GM21360 (cell line): ENCODE data around the gene ACOT9.
A peak's percentile ranks its signal among the peaks of the same experiment; 100 is the strongest.
"Not testable (repeated sequence)": the region's sequence is repeated elsewhere in the genome, so short reads cannot be mapped to it uniquely, and the experiment has no call there.

Source experiments
- ATAC-seq: cut with Tn5 transposase; IDR thresholded peaks from one replicate; pipeline ENCODE4 v1.9.1; 2021; ENCODE audit warnings: mild to moderate bottlenecking, moderate library complexity; ENCODE audit not compliant: unreplicated experiment

ACOT9 gene

DNA sequence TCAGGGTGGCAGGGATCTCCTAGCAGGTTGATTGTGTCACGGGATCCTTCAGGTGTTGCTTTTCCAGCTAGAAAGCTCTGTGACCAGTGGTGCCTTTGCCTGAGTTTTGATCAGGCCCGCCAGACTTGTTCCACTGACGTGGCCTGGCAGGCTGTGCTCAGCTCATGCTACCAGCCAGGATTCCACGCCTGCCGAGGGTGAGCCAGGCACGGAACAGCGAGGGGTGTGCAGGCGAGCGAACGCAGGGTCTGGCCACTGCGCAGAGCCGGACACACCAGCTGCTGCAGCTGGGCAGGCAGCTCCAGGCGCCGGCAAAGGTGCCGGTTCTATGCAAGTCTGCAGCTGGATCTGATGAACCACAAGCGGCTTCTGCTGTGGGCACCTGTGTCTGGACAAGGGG lies 22.8 kb upstream of the ACOT9 start:
- no peak for ATAC-seq

DNA sequence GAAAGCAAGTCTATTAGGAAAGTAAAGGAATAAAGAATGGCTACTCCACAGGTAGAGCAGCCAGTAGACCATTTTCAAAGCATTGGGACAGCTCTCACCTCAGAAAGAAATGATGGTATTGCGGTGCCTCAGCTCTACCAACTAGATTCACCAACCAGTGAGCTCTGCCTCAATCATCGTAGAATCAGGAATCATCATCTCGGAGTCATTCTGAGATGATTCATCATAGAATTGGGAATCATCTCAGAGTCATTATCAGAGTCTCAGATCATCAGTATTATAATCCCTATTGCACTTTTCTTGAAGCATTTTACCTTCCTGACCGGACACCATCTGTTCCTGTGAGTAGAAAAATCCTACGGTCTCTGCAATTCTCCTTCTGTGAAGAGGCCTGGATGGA lies 22.4 kb upstream of the ACOT9 start:
- no peak for ATAC-seq

DNA sequence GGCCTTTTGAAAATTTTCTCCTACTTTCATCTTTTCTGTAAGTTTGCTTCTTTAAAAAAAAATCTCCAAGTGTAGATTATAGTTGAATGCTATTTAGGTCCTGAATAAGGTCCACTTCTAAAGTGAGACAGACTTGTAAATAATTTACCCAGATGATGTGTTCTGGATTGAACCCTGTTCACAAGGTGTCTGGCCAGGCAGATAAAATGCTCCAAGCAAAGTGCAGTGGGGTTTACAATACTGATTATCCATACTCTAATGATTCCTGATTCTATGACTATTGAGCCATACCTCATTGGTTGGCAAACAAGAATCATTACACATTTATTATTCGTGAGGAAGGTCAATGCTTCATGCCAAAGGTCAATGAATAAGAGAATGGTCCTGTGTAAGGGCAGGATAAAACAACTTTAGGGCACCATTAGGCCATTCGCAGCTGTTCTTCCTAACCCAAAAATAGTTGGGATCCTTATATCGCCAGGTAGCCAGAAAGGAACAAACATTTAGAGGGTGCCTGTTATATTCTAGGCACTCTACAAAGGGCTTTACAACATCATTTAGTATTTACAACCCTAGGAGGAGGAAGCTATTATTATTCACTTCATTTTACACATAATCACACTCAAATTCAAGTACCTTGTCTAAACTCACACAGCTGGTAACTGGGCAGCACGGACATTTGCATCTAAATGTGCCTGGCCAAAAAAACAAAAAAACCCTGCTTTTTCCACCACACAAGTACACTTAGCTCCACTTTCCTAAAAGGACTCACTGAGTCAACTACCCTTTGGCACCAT lies 21.3 kb upstream of the ACOT9 start:
- ATAC-seq, result no peak

DNA sequence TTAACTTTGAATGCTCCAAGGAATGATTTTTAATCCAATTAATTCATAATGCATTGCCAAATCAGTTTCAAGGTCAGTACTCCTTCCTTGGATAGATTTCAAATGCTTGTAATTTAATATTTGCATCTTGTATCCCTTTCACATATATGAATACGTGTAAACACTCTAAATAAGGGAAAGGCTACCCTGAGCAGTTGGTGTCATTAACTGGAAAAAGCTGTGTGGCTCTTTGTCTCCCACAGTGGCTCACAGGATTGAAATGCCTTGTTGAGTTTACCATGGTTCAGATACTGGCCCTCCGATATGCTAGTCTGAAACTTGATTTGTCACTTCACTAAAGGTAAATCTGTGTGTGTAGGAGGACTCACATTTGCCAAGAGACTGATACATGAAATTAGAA lies 16.7 kb upstream of the ACOT9 start:
- no peak for ATAC-seq

DNA sequence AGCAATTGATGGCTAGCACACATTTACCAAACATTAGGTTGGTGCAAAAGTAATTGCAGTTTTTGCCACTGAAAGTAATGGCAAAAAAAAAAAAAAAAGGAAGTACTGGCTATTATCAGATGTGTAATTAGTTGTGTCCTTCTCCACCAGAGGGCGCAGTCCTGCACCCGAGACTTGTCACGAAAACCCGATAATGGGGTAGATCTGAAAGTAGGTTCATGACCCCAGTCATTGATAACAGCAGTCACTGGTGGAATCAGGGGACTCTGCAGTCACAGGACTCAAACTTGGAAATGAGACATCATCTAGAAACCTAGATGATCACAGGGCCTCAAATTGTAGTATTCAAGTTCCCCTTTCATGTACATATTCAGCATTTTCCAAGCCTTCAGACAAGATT lies 13.1 kb upstream of the ACOT9 start:
- peak; percentile 86 for ATAC-seq

DNA sequence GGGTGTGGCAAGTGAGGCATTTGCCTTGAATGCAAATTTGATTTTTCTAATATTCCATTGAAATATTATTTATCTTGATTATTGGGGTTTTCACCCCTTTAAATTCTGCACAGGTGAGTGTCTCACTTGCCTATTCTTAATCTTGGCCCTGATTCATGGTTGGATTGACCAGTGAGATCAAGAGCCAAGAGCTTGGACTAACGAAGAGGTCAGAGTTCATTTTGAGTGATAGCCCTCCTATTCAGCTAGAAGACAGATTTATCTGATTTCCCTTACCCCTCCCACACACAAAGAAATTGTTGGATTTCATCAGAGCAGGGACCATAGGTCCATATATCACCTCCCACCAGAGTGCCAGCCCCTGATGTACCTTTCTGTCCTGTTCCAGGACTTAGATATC lies 11.6 kb upstream of the ACOT9 start:
- ATAC-seq, result no peak

DNA sequence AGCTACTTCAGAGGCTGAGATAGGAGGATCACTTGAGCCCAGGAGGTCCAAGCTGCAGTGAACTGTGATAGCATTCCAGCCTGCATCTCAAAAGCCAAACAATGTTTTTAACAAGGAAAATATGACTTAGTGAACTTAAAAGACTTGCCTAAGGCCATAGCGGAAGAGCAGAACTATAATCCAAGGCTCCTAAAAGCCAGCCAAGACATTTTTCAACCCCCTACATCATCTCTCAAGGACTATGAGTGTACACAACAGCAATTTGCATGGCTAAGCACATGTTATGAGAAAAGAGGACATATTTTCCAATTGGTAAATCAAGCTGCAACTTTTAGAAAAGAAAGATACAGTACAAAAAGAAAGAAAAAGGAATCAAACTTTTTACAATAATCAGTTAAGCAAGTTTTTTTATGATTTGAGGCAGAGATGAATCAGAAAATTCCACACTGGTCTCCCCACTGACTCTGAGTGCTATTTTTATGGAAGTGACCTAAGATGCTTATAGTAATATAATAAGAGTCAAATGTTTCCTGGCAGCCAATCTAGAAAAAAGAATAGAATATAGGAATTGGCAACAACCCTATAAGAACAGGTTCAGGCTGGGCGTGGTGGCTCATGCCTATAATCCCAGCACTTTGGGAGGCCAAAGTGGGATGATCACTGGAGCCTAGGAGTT lies 9.8 kb upstream of the ACOT9 start:
- no peak for ATAC-seq

DNA sequence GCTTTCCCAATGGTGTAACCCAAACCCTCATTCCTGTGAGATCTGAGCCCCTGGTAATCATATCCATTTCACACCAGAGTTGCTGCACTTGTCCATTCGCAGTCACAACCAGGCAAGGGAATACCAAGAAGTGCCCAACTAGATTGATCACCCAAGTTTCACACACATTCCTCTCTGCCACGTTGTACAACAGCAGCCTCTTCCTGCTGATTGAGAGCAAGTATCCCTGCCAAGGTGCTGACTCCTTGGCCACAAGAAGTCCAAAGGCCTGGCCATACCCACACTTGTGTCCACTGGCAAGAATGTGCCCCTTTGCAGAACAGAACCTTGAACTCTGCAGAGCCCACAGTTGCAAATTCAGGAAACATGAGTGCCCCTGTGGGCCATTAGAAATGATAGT lies 6.5 kb upstream of the ACOT9 start:
- ATAC-seq, result no peak

DNA sequence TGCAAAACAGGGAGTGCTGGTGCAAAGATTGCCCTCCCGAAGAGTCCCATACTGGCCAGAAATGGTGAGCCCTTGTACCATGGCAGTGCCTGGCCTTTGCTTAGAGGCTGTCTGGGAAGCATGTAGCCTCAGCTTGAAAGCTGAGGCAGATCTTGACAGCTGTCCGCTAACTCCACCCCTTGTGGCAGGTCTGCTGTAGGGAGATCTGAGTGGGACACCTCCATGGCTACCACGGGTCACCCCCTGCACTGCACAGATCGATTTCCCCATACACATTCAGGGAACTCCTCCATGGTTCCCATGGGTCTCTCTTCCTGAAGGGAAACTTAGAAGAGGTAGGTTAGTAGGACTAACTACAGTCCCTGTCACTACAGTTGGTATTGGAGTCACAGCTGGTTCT lies 6.1 kb upstream of the ACOT9 start:
- no peak for ATAC-seq

DNA sequence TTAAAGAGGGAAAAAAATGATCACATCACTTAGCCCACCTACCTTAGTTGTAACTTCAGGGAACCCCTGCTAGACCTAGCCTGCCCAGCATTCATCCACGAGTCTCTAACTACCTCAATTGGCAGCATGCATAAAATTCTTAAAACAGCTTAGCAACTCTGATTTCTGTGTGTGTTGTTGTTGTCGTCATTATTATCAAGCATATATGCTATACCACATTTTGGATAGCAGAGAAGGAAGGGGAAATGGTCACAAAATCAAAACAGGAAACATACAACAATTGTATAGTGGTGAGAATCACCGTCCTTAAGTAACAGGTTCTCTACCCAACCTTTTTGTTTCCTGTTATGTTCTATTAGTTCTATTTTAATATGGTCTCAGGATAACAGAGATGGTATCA lies 2.7 kb upstream of the ACOT9 start:
- no peak for ATAC-seq

DNA sequence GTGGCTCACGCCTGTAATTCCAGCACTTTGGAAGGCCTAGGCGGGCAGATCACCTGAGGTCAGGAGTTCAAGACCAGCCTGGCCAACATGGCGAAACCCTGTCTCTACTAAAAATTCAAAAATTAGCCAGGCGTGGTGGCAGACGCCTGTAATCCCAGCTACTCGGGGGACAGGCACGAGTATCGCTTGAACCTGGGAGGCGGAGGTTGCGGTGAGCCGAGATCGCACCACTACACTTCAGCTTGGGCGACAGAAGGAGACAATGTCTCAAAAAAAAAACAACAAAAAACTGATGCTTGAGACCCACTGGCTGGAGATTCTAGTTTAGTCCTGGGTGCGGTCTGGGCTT lies 521 bp upstream of the ACOT9 start:
- not testable (repeated sequence) for ATAC-seq

DNA sequence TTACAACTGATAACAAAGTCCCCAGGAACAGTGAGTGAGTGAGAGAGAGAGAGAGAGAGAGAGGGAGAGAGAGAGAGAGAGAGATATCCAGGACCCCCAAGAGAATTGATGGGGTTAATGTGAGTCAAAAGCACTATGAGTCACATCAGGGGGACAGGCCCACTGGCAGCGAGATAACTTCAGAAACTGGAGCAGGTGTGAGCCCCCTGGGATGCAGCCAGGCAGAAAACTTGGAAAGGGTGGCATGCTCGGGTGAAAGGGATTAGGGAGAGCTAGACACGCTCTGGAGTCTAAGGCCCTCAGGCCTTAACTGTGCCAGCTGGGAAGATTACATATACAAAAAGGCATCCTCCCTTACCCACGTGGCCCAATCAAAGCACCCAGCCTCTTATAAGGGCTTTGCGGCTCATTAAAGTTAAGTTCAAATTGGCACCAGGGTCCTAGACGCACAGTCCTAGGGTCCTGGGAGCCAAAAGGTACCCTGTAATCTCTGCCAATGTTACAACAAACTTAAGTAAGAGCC lies 841 bp downstream of the ACOT9 start:
- ATAC-seq, result no peak

DNA sequence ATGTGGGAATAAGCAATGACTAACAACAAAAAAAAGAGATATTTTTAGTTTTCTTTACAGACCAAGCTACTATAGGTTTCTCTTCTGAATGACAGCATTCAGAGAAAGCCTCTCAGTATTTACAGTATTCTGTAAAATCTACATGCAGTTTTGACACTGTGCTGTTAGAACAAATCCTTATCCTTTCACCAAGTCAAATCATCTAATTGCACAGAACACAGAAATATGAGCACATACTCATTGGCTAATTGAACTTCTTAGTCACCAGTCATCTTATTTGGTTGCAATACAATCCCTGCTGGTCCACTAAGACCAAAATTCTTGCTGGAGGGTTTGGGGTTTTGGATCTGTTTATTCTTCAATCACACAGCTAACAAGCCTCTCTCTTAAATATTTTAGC lies 5.7 kb downstream of the ACOT9 start:
- no peak for ATAC-seq

DNA sequence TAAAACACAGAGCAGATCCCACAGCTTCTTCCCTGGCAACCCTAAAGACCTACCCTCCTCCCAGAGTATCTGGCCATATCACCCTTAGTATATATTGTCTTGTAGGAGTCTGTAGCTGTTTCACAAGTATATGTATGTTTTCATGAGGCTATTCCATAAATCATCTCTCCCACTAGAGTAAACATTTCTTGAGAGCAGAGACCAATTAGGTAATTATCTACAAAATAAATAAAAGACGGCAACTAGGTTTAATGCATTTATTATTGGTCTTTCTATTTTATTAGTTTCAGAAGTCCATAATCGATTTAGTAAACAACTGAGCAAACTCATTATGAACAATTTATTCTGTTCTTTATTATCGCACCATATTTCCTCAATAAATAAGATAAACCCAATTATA lies 7.0 kb downstream of the ACOT9 start:
- no peak for ATAC-seq

DNA sequence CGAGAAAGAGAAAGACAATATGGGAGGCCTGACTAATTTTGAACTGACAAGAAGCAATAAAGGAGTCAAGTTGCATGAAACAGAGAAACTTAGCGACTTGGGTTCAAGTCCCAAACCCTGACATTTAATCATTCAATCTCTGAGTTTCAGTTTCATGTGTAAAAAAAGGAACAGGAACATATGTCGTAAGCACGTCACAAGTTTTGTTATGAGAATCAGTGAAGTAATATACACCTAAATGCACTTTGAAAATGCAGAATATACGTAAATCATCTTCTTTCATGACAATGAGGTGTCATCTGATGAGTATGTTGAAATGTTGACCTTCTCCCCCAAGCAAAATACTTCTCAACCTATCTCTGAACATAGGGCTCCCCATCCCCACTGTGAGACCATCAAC lies 10.4 kb downstream of the ACOT9 start:
- ATAC-seq, result peak; percentile 81

DNA sequence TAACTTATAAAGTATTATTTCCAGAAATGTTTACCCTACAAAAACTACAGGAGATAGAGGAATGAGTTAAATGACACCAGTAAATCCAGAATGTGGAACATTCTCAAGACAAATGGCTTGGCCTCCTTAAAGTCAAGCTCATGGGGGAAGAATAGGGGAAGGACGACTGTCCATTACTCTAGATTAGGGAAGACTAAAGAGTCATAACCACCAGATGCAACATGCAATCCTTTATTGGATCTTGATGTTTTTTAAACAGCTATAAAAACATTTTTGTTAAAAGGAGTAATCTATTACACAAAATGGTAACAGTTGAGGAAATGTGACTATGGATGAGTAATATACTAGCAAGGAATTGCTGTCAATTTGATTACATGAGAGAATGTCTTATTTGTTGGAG lies 11.1 kb downstream of the ACOT9 start:
- ATAC-seq, result no peak

DNA sequence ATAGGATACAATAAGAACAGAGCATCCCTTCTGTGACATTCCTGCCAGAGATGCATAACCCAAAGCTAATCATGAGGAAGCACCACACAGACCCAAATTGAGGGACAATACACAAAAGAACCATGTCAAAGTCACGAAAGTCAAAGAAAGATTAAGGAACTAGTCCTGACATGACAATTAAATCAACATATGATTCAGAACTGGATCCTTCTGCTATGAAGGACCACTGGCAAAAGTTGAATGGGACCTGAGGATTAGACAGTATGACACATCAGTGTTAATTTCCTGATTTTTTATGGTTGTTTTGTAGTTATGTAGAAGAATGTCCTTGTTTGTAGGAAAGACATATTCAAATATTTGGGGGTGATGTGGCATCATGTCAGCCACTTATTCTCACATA lies 13.9 kb downstream of the ACOT9 start:
- ATAC-seq, result no peak

DNA sequence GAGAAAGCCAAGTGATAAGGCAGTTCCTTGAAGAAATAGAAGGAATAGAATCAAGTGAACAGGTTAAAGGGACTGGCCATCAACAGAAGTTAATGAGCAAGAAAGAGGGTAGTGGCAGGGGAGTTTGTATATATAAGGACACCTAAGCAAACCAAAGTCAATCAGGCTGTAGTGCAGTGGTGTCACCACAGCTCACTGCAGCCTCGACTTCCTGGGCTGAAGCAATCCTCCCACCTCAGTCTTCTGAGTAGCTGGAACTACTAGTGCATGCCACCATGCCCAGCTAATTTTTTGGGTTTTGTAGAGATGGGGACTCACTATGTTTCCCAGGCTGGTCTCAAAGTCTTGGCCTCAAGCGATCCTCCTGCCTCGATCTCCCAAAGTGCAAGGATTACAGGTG lies 15.9 kb downstream of the ACOT9 start:
- no peak for ATAC-seq

DNA sequence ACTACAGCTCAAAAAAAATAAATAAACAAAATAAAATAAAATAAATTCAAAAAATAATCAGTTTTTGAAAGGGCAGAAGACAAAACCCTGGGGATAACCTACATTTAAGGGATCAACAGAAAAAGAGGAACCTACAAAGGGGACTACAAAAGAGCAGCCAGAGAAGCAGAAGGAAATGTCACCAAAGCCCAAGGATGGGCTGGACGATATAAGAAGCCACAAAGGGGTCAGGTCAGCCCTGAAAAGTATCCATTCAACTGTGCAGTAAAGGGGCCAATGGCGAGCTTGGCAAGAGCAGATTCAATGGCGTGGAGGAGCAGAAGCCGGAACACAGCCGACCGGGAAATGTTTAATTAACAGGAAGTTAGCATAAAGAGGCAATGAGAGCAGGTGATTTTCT lies 16.9 kb downstream of the ACOT9 start:
- no peak for ATAC-seq

DNA sequence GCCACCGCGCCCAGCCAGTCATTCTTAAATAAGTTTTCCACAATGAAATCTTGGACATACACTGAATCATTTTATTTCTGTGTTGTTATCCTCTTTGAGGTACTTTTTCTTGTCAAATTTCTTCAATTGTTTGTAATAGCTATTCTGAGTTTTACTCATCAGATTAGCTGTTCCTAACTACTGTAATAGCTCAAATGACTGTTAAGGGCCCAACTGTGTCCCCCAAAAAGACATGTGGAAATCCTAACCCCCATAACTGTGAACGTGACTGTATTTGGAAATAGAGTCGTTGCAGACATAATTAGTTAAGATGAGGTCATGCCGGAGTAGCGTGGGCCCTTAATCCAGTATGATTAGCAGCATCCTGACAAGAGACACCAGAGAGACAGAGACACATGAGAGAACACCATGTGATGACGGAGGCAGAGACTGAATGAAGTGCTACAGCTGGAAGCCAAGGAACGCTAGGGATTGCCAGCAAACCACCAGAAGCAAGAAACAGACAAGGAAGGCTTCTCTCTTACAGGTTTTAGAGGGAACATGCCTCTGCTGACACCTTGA lies 22.9 kb downstream of the ACOT9 start:
- no peak for ATAC-seq

DNA sequence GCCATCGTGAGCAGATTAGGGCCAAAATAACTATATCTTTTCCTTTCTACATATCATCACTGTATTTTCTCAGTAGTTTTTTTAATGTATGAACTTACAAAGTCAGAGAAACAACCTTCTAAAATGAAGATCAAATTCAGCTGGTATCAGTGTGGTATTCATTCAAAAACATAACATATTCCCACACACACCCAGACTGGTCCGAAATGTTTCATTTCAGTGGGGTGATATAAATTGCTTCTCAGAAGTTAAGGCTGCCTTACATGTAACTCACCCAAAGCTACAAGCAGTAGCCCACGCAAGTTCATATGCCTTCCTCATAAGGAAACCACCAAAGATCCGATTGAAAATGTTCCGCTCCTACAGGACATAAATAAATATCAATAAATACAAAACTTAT lies 37.8 kb downstream of the ACOT9 start:
- ATAC-seq, result no peak

DNA sequence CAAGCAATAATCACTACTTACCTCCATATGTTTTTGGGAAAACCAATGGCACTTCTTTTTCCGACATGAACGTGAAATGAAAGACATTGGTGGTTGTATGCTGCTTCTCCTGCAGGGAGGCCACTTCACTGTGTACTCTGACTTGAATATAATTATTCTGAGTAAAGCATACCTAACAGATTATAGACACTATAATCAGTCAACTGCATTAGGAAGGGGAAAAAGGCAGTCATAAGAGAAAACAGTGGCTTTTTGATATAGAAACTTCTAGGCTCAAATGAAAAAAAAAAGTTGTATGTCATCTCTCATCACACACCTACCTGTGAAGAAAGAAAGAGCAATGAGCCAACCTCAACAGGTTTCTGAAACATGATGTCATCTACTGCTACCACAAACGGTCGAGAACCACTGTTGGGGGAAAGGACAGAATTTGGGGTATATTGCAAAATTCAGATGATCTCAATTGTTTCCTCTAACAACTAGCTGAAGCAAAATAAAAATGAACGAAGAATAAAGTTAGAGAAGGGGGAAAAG lies 38.3 kb downstream of the ACOT9 start:
- no peak for ATAC-seq
